MM.1S (cell line): ENCODE measurements around the gene ACTL10.
"Not testable (repeated sequence)": the region's sequence is repeated elsewhere in the genome, so short reads cannot be mapped to it uniquely, and the experiment has no call there.

Experiments used
- EZH2 ChIP-seq: fragments of 300-600 bp; sonication (generic); optimal IDR thresholded peaks from 2 replicates; pipeline ENCODE3; 2017; ENCODE audit warnings: low read depth, mild to moderate bottlenecking, antibody characterized with exemption, low read length, mixed read lengths
- EZH2phosphoT487 ChIP-seq: fragments of 300-600 bp; sonication (generic); IDR thresholded peaks from 2 replicates; pipeline ENCODE4 v1.6.1; 2018; ENCODE audit warnings: antibody characterized with exemption, low read length
- TF ChIP-seq, protein P1 (sequence below): fragments of 300-600 bp; sonication (generic); IDR thresholded peaks from 2 replicates; pipeline ENCODE4 v1.5.1; 2016; ENCODE audit warnings: antibody characterized with exemption, low read length, mixed read lengths

DNA sequence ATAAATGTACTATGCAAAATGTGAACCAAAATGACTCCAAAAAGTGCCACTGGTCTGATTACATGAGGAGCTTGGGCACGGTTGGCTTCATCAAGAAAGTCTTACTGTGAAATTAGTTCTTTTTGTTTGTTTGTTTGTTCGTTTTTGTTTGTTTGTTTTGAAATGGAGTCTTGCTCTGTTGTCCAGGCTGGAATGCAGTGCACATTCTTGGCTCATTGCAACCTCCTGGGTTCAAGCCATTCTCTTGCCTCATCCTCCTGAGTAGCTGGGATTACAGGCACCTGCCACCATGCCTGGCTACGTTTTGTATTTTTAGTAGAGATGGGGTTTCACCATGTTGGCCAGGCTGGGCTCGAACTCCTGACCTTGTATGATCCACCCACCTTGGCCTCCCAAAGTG is 34.8 kb upstream of the ACTL10 start:
- TF ChIP-seq, protein P1, sequence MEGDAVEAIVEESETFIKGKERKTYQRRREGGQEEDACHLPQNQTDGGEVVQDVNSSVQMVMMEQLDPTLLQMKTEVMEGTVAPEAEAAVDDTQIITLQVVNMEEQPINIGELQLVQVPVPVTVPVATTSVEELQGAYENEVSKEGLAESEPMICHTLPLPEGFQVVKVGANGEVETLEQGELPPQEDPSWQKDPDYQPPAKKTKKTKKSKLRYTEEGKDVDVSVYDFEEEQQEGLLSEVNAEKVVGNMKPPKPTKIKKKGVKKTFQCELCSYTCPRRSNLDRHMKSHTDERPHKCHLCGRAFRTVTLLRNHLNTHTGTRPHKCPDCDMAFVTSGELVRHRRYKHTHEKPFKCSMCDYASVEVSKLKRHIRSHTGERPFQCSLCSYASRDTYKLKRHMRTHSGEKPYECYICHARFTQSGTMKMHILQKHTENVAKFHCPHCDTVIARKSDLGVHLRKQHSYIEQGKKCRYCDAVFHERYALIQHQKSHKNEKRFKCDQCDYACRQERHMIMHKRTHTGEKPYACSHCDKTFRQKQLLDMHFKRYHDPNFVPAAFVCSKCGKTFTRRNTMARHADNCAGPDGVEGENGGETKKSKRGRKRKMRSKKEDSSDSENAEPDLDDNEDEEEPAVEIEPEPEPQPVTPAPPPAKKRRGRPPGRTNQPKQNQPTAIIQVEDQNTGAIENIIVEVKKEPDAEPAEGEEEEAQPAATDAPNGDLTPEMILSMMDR = not testable (repeated sequence)
- not testable (repeated sequence) for TF ChIP-seq EZH2phosphoT487, EZH2
